DND-41 (cell line): ENCODE measurements around the gene SUSD4.

Source experiments
- CTCF ChIP-seq: IDR thresholded peaks from 2 replicates; pipeline ENCODE4 v1.5.1; 2012; ENCODE audit warnings: borderline replicate concordance, low read length, moderate library complexity, mild to moderate bottlenecking; ENCODE audit not compliant: poor library complexity, severe bottlenecking; ENCODE audit errors: extremely low read depth
- EZH2 ChIP-seq: IDR thresholded peaks from 3 replicates; pipeline ENCODE4 v1.6.1; 2012; ENCODE audit warnings: borderline replicate concordance, low read depth, mild to moderate bottlenecking, moderate library complexity, low read length, inconsistent platforms; ENCODE audit not compliant: severe bottlenecking

GRCh38 chr1:223299553-223299952 lies 64.4 kb downstream of the SUSD4 start:
- TF ChIP-seq CTCF = no peak
- no peak for TF ChIP-seq EZH2
